HG03066 (cell line): ENCODE results near the gene TOP3A.
A peak's percentile ranks its signal among the peaks of the same experiment; 100 is the strongest.
"Not testable (repeated sequence)": the region's sequence is repeated elsewhere in the genome, so short reads cannot be mapped to it uniquely, and the experiment has no call there.

Source experiments
- ATAC-seq: cut with Tn5 transposase; IDR thresholded peaks from one replicate; pipeline ENCODE4 v1.9.1; 2021; ENCODE audit warnings: low read depth; ENCODE audit not compliant: unreplicated experiment

TOP3A gene

GRCh38 chr17:18314731-18315561, at the start of gene TOP3A, which contains the start of gene SMCR8:
Gene TOP3A, minus strand, starts transcription at chr17:18314994. Its CDS starts 216 bp downstream, at chr17:18314778.
Gene SMCR8, plus strand, starts transcription at chr17:18315293. Its CDS starts 497 bp downstream, at chr17:18315790.
- peak; percentile 89 for ATAC-seq

GRCh38 chr17:18364166-18364565, 49.4 kb upstream of the TOP3A start:
- no peak for ATAC-seq

GRCh38 chr17:18363101-18364049, 48.6 kb upstream of the TOP3A start, which contains the start of gene SHMT1:
Gene SHMT1, minus strand, starts transcription at chr17:18363550. Its CDS starts 7,569 bp downstream, at chr17:18355981.
- peak; percentile 93 for ATAC-seq

- no peak for ATAC-seq
These were observed 47.9 kb upstream of the TOP3A start for GRCh38 chr17:18362698-18363100.

GRCh38 chr17:18361837-18362697, 47.3 kb upstream of the TOP3A start:
- ATAC-seq = no peak

- ATAC-seq = no peak
These were observed 45.7 kb upstream of the TOP3A start for GRCh38 chr17:18360518-18360917.

GRCh38 chr17:18356624-18357023, 41.8 kb upstream of the TOP3A start:
- no peak for ATAC-seq

- ATAC-seq = no peak
These were observed 38.7 kb upstream of the TOP3A start for GRCh38 chr17:18353541-18353940.

- ATAC-seq = no peak
These were observed 29.2 kb upstream of the TOP3A start for GRCh38 chr17:18344021-18344420.

- no peak for ATAC-seq
These were observed 25.1 kb upstream of the TOP3A start for GRCh38 chr17:18339933-18340332.

GRCh38 chr17:18338158-18338557, 23.4 kb upstream of the TOP3A start:
- not testable (repeated sequence) for ATAC-seq

- ATAC-seq = no peak
These were observed 18.2 kb upstream of the TOP3A start for GRCh38 chr17:18332909-18333489.

- ATAC-seq = no peak
These were observed 17.1 kb upstream of the TOP3A start for GRCh38 chr17:18331879-18332278.

- ATAC-seq = no peak
These were observed 13.9 kb upstream of the TOP3A start for GRCh38 chr17:18328643-18329204.

GRCh38 chr17:18327556-18327955, 12.8 kb upstream of the TOP3A start:
- no peak for ATAC-seq

GRCh38 chr17:18327093-18327492, 12.3 kb upstream of the TOP3A start:
- ATAC-seq = no peak

- ATAC-seq = no peak
These were observed 11.8 kb upstream of the TOP3A start for GRCh38 chr17:18326572-18326971.

- no peak for ATAC-seq
These were observed 11.2 kb upstream of the TOP3A start for GRCh38 chr17:18326039-18326438.
